C4-2B (cell line): Measurements from ENCODE around the gene TAOK2.

Source experiments
- ZFX ChIP-seq: fragments of 450-650 bp; IDR thresholded peaks from 2 replicates; pipeline ENCODE4 v1.6.1; 2017
- TF ChIP-seq, protein P1 (sequence below): fragments of 450-650 bp; conservative IDR thresholded peaks from 2 replicates; pipeline ENCODE4 v1.5.1; 2017; ENCODE audit warnings: mild to moderate bottlenecking

DNA sequence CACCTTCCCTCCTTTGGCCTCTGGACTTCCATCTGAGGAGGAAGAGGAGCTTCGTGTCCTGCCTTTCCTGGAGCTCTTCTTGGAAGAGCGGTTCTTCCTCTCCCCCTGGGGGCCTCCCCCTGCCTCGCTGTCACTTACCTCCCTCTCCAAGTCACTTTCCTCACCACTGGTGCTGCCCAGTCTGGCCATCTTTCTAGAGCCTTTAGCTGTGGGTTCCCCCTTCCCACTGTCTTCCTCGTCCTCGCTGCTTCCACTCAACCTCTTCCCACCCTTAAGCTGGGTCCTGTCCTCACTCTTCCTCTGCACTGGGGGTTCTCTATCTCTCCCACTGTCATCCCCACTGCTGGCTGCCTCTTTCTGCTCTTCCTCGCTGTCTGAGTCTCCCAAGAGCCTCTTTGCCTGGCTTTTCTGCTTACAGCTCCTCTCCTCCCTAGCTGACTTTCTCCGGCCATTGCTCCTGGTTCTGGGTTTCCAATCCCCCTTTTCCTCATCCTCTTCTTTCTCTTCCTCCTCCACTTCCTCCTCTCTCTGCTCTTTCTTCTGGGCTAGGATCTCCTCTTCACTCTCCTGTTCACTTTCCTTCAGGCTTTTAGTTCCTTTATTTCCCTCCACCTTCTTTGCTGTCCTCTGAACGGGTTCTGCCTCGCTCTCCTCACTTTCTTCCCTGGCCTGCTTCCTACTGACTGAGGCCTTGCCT, 20.4 kb downstream of the TAOK2 start:
- TF ChIP-seq, protein P1, sequence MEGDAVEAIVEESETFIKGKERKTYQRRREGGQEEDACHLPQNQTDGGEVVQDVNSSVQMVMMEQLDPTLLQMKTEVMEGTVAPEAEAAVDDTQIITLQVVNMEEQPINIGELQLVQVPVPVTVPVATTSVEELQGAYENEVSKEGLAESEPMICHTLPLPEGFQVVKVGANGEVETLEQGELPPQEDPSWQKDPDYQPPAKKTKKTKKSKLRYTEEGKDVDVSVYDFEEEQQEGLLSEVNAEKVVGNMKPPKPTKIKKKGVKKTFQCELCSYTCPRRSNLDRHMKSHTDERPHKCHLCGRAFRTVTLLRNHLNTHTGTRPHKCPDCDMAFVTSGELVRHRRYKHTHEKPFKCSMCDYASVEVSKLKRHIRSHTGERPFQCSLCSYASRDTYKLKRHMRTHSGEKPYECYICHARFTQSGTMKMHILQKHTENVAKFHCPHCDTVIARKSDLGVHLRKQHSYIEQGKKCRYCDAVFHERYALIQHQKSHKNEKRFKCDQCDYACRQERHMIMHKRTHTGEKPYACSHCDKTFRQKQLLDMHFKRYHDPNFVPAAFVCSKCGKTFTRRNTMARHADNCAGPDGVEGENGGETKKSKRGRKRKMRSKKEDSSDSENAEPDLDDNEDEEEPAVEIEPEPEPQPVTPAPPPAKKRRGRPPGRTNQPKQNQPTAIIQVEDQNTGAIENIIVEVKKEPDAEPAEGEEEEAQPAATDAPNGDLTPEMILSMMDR, result no peak
- TF ChIP-seq ZFX, result no peak
